Loucy (cell line): ENCODE results near the gene BROX.

Source experiments
- H2AFZ ChIP-seq: fragments of 200-600 bp; sonication (generic); 2 replicates; pipeline ENCODE4 v1.6.0; 2016; ENCODE audit warnings: antibody characterized with exemption, mild to moderate bottlenecking, low read length, moderate library complexity
- H3F3A ChIP-seq: fragments of 200-600 bp; 2 replicates; pipeline ENCODE4 v1.6.0; 2016; ENCODE audit warnings: antibody characterized with exemption, low read depth, mild to moderate bottlenecking
- H3K27me3 ChIP-seq: fragments of 200-600 bp; sonication (generic); 2 replicates; pipeline ENCODE4 v1.6.1; 2014; ENCODE audit warnings: low read length, mild to moderate bottlenecking; ENCODE audit not compliant: insufficient read depth, poor library complexity, severe bottlenecking
- H3K36me3 ChIP-seq: fragments of 200-600 bp; sonication (generic); 2 replicates; pipeline ENCODE4 v1.6.1; 2016; ENCODE audit warnings: low read length; ENCODE audit not compliant: insufficient read depth
- H3K4me1 ChIP-seq: fragments of 200-600 bp; sonication (generic); 2 replicates; pipeline ENCODE4 v1.5.1; 2014; ENCODE audit warnings: low read length, mild to moderate bottlenecking; ENCODE audit not compliant: insufficient read depth, poor library complexity, severe bottlenecking
- H3K4me2 ChIP-seq: fragments of 200-600 bp; sonication (generic); 2 replicates; pipeline ENCODE4 v1.6.0; 2014; ENCODE audit warnings: antibody characterized with exemption, low read length, low read depth, mild to moderate bottlenecking; ENCODE audit not compliant: poor library complexity, severe bottlenecking
- H3K4me3 ChIP-seq: fragments of 200-600 bp; sonication (generic); 2 replicates; pipeline ENCODE4 v1.5.1; 2014; ENCODE audit warnings: low read length, mild to moderate bottlenecking, mixed read lengths; ENCODE audit not compliant: poor library complexity, severe bottlenecking
- H3K79me2 ChIP-seq: fragments of 200-600 bp; sonication (generic); 2 replicates; pipeline ENCODE4 v1.6.1; 2014; ENCODE audit warnings: low read length; ENCODE audit not compliant: insufficient read depth
- H3K9ac ChIP-seq: fragments of 200-600 bp; sonication (generic); 2 replicates; pipeline ENCODE4 v1.6.0; 2014; ENCODE audit warnings: mild to moderate bottlenecking, low read depth, low read length, moderate library complexity; ENCODE audit not compliant: poor library complexity, severe bottlenecking
- H3K9me2 ChIP-seq: fragments of 200-600 bp; sonication (generic); replicated peaks from 2 replicates; pipeline ENCODE4 v1.6.1; 2016; ENCODE audit warnings: low read depth, low read length, mixed read lengths
- H3K9me3 ChIP-seq: fragments of 200-600 bp; sonication (generic); 2 replicates; pipeline ENCODE4 v1.6.1; 2014; ENCODE audit warnings: mild to moderate bottlenecking, antibody characterized with exemption, low read length, low read depth; ENCODE audit not compliant: insufficient read depth
- H4K20me1 ChIP-seq: fragments of 200-600 bp; sonication (generic); 2 replicates; pipeline ENCODE4 v1.6.0; 2014; ENCODE audit warnings: antibody characterized with exemption, low read length, mild to moderate bottlenecking; ENCODE audit not compliant: insufficient read depth, poor library complexity, severe bottlenecking
- CTCF ChIP-seq: fragments of 200-600 bp; sonication (generic); conservative IDR thresholded peaks from 2 replicates; pipeline ENCODE4 v1.5.1; 2014; ENCODE audit warnings: mild to moderate bottlenecking, antibody characterized with exemption, low read length
- EZH2phosphoT487 ChIP-seq: fragments of 200-600 bp; IDR thresholded peaks from 2 replicates; pipeline ENCODE4 v1.6.1; 2018; ENCODE audit warnings: antibody characterized with exemption, mild to moderate bottlenecking, moderate library complexity, borderline replicate concordance

Gene BROX

GRCh38 chr1:222694927-222695326 is 17.4 kb upstream of the BROX start:
- Histone ChIP-seq H3K4me1 (no peaks in the 10 kb centered on the region), H3K4me3 (no peak overlapping the region), H3K36me3 (peaks cover 10% of the 10 kb centered on the region; the same call in 1 of the 2 replicates), H3K79me2 (0 out of 2 replicates have a peak, but pooled peaks cover 7% of the 10 kb centered on the region), H3K27me3 (no peaks in the 10 kb centered on the region), H3K9ac (no peak overlapping the region), H3K9me2 (no peaks in the 10 kb centered on the region), H3F3A (no peaks in the 10 kb centered on the region), H2AFZ (no peak overlapping the region), H4K20me1 (no peaks in the 10 kb centered on the region), H3K9me3 (no peaks in the 10 kb centered on the region), H3K4me2 (no peak overlapping the region)
- TF ChIP-seq CTCF (no peak), EZH2phosphoT487 (no peak)

- Histone ChIP-seq H3K36me3 (peaks cover 14% of the 10 kb centered on the region; the same call in 1 of the 2 replicates), H3K4me3 (no peak overlapping the region), H3K9me2 (no peaks in the 10 kb centered on the region), H3F3A (no peaks in the 10 kb centered on the region), H4K20me1 (no peaks in the 10 kb centered on the region), H3K4me2 (no peak overlapping the region), H2AFZ (no peak overlapping the region), H3K9me3 (no peaks in the 10 kb centered on the region), H3K79me2 (0 out of 2 replicates have a peak, but pooled peaks cover 7% of the 10 kb centered on the region), H3K27me3 (no peaks in the 10 kb centered on the region), H3K9ac (no peak overlapping the region), H3K4me1 (no peaks in the 10 kb centered on the region)
- TF ChIP-seq EZH2phosphoT487 (no peak), CTCF (no peak)
Observed at GRCh38 chr1:222696741-222697140, 15.6 kb upstream of the BROX start.

- Histone ChIP-seq H3K4me3 (no peak overlapping the region), H3F3A (no peaks in the 10 kb centered on the region), H3K9me2 (no peaks in the 10 kb centered on the region), H3K4me2 (no peak overlapping the region), H4K20me1 (no peaks in the 10 kb centered on the region), H3K79me2 (0 out of 2 replicates have a peak, but pooled peaks cover 7% of the 10 kb centered on the region), H3K9ac (no peak overlapping the region), H3K27me3 (no peaks in the 10 kb centered on the region), H2AFZ (no peak overlapping the region), H3K9me3 (no peaks in the 10 kb centered on the region), H3K36me3 (peaks cover 15% of the 10 kb centered on the region; the same call in 1 of the 2 replicates), H3K4me1 (no peaks in the 10 kb centered on the region)
- TF ChIP-seq CTCF (no peak), EZH2phosphoT487 (no peak)
Observed at GRCh38 chr1:222697203-222697602, 15.2 kb upstream of the BROX start.
